Kasumi-1 (cell line): ENCODE measurements around the gene GALK1.
A peak's percentile ranks its signal among the peaks of the same experiment; 100 is the strongest.

ENCODE experiments used
- DNase-seq, 2 experiments: peaks; one replicate each; lab custom pipeline; 2025; lab: John Stamatoyannopoulos, UW

The GALK1 gene

DNA sequence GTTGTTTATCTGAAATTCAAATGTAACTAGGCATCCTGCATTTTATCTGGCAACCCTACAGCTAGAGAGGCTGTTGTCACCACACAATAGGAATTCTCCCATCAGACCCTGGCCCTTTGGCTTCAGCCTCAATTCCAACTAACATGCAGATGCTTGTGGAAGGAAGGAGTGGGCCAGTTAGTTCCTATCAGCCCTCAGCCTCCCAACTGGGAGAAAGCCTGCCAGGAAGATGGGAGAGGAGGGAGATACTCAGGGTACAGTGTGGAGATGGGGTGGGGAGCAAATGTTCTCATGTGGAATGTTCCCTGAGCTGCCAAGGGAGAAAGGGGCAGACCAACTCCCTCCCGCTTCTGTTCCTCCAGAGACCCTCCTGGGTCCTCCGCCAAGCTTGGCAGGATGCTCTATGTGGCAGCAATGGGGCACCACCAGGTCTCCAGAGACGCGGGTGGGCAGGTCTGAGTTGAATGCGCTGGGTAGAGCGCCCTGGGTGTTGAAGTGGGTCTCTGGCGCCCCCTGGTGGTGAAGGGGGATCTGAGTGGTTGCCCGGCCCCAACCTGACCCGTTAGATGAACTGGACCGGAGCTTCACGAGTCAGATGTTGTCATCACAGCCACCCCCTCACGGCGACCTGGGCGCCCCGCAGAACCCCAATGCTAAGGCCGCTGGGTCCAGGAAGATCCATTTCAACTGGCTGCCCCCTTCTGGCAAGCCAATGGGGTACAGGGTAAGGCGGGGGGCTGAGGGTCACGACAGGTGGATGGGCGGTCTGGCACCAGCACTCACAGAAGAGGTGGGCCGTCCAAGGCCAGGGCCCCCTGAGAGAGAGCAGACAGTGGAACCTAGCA lies 15.2 kb downstream of the GALK1 start:
- peak; percentile 73 to 83 for DNase-seq

- DNase-seq = no peak
Observed at GRCh38 chr17:75748706-75749105, 16.3 kb downstream of the GALK1 start.

GRCh38 chr17:75743625-75744206 lies 21.3 kb downstream of the GALK1 start:
- DNase-seq = no peak

DNA sequence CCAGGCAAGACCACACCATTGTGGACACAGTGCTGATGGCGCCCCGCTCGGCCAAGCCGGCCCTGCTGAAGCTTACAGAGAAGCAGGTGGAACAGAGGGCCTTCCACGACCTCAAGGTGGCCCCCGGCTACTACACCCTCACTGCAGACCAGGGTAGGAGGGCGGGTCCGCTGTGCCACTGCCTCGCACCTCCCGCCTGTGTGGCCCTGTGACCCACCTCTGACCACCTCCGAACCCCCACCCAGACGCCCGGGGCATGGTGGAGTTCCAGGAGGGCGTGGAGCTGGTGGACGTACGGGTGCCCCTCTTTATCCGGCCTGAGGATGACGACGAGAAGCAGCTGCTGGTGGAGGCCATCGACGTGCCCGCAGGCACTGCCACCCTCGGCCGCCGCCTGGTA lies 22.7 kb downstream of the GALK1 start:
- no peak for DNase-seq

DNA sequence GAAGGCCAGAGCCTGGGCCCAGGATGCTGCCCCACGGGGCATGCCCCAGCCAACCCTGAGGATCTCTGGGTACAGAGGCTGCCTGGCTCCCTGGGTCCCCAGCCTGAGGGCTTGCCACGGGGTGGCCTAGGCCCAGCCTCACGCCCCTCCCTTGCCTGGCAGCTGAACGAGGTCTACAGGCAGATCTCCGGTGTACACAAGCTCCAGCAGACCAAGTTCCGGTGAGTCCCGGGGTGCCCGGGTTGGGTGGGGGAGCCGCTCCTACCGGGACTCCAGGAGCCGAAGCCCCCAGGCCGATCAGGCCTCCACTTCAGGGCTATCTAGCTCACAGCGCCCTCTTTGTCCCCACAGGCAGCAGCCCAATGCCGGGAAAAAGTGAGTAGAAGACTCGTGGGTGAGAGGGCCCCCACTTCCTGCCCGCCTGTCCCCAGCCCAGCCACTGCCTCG lies 24.3 kb downstream of the GALK1 start:
- DNase-seq = no peak

GRCh38 chr17:75740215-75740614 lies 24.8 kb downstream of the GALK1 start:
- DNase-seq = no peak

- no peak for DNase-seq
Observed at GRCh38 chr17:75739801-75740200, 25.2 kb downstream of the GALK1 start.

DNA sequence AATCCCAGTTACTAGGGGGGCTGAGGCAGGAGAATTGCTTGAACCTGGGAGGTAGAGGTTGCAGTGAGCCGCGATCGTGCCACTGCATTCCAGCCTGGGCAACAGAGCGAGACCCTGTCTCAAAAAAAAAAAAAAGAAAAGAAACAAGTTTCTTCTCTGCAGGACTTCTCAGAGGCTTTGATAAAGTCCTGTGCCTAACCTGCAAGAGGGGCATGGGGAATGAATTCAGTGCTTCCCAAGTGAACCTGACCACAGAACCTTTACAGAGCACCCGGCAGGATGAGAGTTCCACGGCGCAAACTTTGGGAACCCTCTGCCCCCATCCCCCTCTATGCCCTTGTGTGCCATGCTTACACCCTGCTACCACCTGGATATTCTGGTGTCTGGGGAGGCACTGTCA lies 25.8 kb downstream of the GALK1 start:
- no peak for DNase-seq

DNA sequence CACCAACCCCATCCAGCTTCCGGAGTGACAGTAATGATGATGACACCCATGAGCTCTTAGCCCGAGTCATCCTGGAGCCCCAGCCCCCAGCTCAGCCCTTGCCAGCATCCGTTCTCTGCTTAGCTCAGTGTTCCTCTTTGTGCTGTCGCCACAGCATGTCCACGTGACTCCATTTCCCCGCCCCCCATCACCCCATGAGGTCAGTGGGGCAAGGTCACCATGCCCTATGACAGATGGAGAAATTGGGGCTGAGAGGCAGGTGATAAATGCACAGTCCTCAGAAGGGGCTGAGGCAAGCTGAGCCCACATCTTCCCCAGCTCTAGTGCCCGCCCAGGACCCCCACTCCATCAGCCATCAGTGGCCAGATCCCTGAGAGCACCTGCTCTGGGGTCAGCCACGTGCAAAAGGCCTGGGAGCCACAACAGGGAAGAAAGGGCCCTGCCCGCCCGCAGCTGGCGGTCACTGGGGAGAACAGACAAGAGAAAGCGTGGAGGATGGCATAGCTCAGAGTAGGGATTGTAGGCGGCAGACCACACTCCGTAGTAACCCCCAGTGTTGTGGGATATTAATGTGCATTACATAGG lies 26.7 kb downstream of the GALK1 start:
- peak; percentile 85 to 88 for DNase-seq

DNA sequence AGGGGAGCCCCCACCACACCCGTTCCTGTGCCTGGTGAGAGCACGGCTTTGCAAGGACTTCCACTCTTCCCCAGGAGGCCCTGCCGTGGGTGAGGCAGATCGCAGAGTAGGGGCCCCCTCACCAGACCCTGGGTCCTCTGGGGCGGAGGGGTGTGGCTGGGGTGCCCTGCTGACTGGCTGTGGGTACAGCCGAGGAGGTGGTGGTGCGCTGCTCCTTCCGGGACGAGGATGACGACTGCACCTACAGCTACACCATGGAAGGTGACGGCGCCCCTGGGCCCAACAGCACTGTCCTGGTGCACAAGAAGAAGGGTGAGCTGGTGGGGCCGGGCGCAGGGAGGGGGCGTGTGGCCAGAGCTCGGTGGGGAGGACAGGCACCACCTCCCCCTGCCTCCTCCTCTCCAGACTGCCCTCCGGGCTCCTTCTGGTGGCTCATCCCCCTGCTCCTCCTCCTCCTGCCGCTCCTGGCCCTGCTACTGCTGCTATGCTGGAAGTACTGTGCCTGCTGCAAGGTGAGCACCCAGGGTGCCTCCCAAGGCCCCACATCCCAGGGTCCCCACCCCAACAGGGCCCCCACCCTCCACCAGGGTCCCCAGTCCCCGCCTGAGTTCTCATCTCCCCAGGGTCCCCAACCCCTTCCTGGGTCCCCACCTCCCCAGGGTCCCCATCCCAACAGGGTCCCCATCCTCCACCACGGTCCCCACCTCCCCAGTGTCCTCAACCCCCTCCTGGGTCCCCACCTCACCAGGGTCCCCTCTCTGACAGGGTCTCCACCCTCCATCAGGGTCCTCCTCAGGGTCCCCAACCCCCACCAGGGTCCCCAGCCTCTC lies 27.6 kb downstream of the GALK1 start:
- DNase-seq = no peak

- no peak for DNase-seq
Observed at GRCh38 chr17:75736173-75736835, 28.7 kb downstream of the GALK1 start.

DNA sequence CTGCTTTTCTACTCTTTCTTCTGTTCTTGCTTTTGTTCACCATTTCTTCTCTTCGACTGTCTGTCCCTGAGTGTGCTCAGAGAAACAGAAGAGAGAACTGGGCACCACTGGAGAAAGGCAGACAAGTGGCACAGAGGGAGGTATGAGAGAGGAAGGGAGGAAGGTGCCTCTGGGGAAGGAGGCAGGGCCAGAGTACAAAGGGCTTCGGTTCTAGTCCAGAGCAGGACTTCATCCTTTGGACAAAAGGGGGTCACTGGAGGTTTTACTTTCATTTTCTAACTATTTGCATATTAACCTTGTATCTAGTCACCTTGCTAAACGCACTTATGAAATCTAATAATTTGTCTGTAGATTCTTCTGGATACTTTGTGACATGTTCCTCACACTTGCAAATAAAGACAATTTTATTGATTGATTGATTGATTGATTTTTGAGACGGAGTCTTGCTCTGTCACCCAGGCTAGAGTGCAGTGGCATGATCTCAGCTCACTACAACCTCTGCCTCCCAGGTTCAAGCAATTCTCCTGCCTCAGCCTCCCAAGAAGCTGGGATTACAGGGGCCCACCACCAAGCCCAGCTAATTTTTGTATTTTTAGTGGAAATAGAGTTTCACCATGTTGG lies 30.2 kb downstream of the GALK1 start:
- no peak for DNase-seq

DNA sequence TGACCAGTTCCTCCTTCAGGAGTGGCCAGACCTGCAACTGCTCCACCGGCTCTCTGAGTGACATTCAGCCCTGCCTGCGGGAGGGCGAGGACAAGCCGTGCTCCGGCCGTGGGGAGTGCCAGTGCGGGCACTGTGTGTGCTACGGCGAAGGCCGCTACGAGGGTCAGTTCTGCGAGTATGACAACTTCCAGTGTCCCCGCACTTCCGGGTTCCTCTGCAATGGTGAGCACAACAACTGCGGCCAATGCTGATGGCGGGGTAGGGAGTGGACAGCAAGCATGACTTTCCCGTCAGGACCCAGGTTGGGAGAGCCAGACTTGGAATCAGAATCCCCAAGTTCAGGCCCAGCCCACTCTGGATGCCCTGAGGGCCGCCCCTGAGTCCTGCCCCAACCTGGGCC lies 31.5 kb downstream of the GALK1 start:
- no peak for DNase-seq

DNA sequence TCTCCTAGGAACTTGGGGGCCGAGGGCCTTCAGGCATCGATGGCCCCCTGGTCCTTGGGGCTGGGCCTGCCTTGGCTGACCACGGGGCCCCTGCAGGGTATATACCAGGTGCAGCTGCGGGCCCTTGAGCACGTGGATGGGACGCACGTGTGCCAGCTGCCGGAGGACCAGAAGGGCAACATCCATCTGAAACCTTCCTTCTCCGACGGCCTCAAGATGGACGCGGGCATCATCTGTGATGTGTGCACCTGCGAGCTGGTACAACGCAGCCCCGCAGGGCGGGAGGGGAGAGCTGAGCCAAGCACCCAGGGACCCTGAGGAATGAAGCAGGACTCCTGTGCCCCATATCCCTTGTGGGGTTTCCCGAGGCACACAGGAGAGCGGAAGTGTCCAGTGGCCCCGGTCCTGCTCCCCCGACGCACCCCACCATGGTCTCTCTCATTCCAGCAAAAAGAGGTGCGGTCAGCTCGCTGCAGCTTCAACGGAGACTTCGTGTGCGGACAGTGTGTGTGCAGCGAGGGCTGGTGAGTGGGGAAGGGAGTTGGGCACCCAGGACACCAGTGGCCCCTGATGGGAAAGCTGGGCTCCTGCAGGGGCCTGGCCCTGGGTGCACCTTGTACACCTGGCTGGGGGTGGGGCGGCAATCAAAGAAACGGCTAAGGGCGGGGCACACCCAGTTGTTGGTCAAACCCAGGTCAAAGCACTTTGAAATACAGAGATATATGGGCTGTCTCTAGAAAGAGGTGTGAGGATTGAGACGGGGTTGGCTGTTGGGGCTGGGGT lies 33.1 kb downstream of the GALK1 start:
- no peak for DNase-seq

DNA sequence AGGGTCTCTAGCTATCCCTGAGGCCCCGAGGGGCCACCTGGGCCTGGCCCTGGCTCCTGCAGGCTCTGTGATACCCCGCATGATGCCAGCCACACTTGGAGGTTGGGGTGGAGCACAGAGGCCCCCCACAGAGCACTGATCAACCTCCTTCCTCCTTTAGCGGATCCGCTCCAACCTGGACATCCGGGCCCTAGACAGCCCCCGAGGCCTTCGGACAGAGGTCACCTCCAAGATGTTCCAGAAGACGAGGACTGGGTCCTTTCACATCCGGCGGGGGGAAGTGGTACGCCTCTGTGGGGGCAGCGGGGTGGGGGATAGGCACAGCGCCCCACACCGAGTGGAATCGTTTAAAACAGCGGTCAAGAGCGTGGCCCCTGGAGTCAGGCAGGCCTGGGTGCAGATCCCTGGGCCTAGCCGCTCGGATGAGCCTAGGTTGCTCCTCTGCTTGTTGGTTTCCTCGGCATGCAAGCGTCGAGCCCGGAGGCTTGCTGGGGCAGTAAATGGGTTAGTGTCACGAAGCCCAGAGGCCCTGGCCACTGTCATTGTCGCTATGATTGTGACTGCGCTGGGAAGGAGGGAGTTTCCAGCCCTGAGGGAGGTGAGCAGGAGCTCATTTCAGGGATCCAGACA lies 33.8 kb downstream of the GALK1 start:
- no peak for DNase-seq

DNA sequence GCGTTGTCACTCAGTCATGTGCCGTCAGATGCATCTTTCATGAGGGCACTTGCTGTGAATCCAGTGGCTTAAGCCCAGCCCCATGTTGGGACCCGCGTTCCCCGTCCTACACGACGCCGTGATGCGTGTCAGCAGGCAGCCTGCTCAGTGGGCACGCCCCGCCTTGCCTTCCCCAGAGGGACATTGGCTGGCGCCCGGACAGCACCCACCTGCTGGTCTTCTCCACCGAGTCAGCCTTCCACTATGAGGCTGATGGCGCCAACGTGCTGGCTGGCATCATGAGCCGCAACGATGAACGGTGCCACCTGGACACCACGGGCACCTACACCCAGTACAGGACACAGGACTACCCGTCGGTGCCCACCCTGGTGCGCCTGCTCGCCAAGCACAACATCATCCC lies 34.9 kb downstream of the GALK1 start:
- no peak for DNase-seq

GRCh38 chr17:75729351-75729750 lies 35.6 kb downstream of the GALK1 start:
- no peak for DNase-seq

DNA sequence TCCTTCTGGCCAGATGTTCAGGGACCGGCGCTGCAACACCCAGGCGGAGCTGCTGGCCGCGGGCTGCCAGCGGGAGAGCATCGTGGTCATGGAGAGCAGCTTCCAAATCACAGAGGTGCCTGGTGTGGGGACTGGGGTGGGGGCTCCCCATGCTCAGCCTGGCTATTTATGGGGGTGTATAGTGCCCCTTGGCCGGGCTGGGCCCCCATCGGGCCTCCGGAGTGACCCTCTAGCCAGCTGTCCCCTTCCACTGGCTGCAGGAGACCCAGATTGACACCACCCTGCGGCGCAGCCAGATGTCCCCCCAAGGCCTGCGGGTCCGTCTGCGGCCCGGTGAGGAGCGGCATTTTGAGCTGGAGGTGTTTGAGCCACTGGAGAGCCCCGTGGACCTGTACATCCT lies 37.6 kb downstream of the GALK1 start:
- DNase-seq = no peak

DNA sequence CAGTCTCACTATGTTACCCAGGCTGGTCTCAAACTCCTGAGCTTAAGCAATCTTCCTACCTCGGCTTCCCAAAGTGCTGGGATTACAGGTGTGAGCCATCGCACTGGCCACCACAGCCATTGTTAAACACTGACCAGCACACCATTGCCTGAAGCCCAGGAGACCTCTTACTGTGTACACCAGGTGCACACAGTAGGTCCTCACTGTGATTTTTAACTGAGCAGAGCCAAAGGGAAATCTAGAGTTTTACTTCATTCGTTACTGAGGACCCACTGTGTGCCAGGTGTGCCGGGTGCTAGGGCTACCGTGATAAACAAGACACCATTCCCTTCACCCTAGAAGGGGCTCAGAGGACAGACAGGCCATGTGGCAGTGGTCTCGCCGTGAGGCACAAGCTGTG lies 39.5 kb downstream of the GALK1 start:
- DNase-seq = no peak
